HG03558 (cell line): ENCODE measurements around the gene CYSLTR2.

Experiments
- ATAC-seq: cut with Tn5 transposase; IDR thresholded peaks from one replicate; pipeline ENCODE4 v1.9.1; 2021; ENCODE audit warnings: moderate number of reproducible peaks; ENCODE audit not compliant: unreplicated experiment; ENCODE audit errors: extremely low read depth

CYSLTR2 gene

GRCh38 chr13:48733739-48734335 lies 80.1 kb downstream of the CYSLTR2 start:
- no peak for ATAC-seq

GRCh38 chr13:48735571-48735970 lies 81.8 kb downstream of the CYSLTR2 start:
- no peak for ATAC-seq

GRCh38 chr13:48737689-48738088 lies 84.0 kb downstream of the CYSLTR2 start:
- ATAC-seq = no peak

GRCh38 chr13:48738311-48738710 lies 84.6 kb downstream of the CYSLTR2 start:
- no peak for ATAC-seq

- ATAC-seq = no peak
Observed at GRCh38 chr13:48739386-48739964, 85.7 kb downstream of the CYSLTR2 start.

- no peak for ATAC-seq
Observed at GRCh38 chr13:48741377-48741776, 87.6 kb downstream of the CYSLTR2 start.

GRCh38 chr13:48746821-48747220 lies 93.1 kb downstream of the CYSLTR2 start:
- no peak for ATAC-seq

- no peak for ATAC-seq
Observed at GRCh38 chr13:48748681-48749080, 95.0 kb downstream of the CYSLTR2 start.

GRCh38 chr13:48749144-48749543 lies 95.4 kb downstream of the CYSLTR2 start:
- no peak for ATAC-seq

- peak; percentile 91 for ATAC-seq
Observed at GRCh38 chr13:48749699-48750473, 96.2 kb downstream of the CYSLTR2 start.

GRCh38 chr13:48750588-48751383 lies 97.1 kb downstream of the CYSLTR2 start:
- ATAC-seq = no peak

- no peak for ATAC-seq
Observed at GRCh38 chr13:48760626-48761025, 106.9 kb downstream of the CYSLTR2 start.
